Right lobe of liver (tissue), 6 donors: ENCODE results near the gene CENATAC. TPM values are rescaled to one million over a fixed set of nuclear protein-coding genes. Genes with fewer than 3 reads are reported as not detected.
A peak's percentile ranks its signal among the peaks of the same experiment; 100 is the strongest.

Experiments used
- ATAC-seq, 4 donors: fragments of 200-7000 bp; cut with Tn5 transposase; one replicate each; pipeline ENCODE4 v1.9.1; 2020; ENCODE audit warnings: mild to moderate bottlenecking in 4 of 4, moderate library complexity in 4 of 4
- DNase-seq, 3 donors: peaks; one replicate each; pipeline ENCODE4 v3.0.0-alpha.2; 2020
- H3K27ac ChIP-seq, 3 donors: fragments of 200-600 bp; one replicate each; pipeline ENCODE4 v1.8.0; 2022
- H3K27me3 ChIP-seq, 2 donors: fragments of 200-600 bp; one replicate each; pipeline ENCODE4 v1.8.0; 2022
- H3K36me3 ChIP-seq, 4 donors: fragments of 200-600 bp; sonication (generic) in 1 of 4; one replicate each; pipeline versions ENCODE4 v1.5.1 to v1.8.0; 2017 to 2022; ENCODE audit warnings: control low read depth in 1 of 4
- H3K4me1 ChIP-seq, 4 donors: fragments of 200-600 bp; sonication (generic) in 1 of 4; one replicate each; pipeline versions ENCODE4 v1.5.1 to v1.8.0; 2017 to 2022; ENCODE audit warnings: control low read depth in 1 of 4
- H3K4me3 ChIP-seq, 3 donors: fragments of 200-600 bp; one replicate each; pipeline ENCODE4 v1.8.0; 2022
- H3K9me3 ChIP-seq, 4 donors: fragments of 200-600 bp; sonication (generic) in 1 of 4; one replicate each; pipeline versions ENCODE4 v1.5.1 to v1.8.0; 2017 to 2022; ENCODE audit warnings: control low read depth in 1 of 4
- POLR2A ChIP-seq: fragments of 450-650 bp; IDR thresholded peaks from one replicate; pipeline ENCODE4 v1.6.1; 2017; ENCODE audit warnings: antibody characterized with exemption, mild to moderate bottlenecking
- WGBS: methylation state at CpG from one replicate; pipeline ENCODE4 v1.1.6; 2018; ENCODE audit warnings: low coverage, low lambda C conversion rate; ENCODE audit not compliant: insufficient coverage; ENCODE audit errors: missing lambda C conversion rate; 5-methylcytosine and 5-hydroxymethylcytosine counted together
- intact Hi-C, 2 donors: fragments of 100-400 bp; cut with DNase I; formaldehyde crosslinking; loops; one replicate each; pipeline versions ENCODE4 v1.11.2 to v1.14.1; 2022
- total RNA-seq, 6 experiments: library from RNA; depleted of rRNA in 2 of 6; stranded (reverse); fragments of >200 nt in 2 of 6; fragmentation: NEBNext Ultra II Directional in 3 of 6; extraction: Animal tissue kit (Norgen Biotek cat#: 25700) in 3 of 6; gene quantifications; one replicate each; pipeline versions ENCODE4 v1.1.0 to v1.2.4, GENCODE V29; 2016 to 2023
- TF ChIP-seq, protein P1 (sequence below), 4 donors: fragments of 200-600 bp in 3 of 4; fragments of 450-650 bp in 1 of 4; IDR thresholded peaks; one replicate each; pipeline versions ENCODE4 v1.5.1 to v1.8.0; 2016 to 2022; ENCODE audit warnings: antibody characterized with exemption in 4 of 4, mild to moderate bottlenecking in 2 of 4
- donor health status: DM: no; HTN: yes; CAD: no.
- donor health status: DM: no; HTN: no; CAD: no.
- donor health status: DM: no; HTN: no; CAD: no.
- donor health status: DM: no; HTN: yes; CAD: no.
- donor health status: DM: no; HTN: yes; CAD: no.

The CENATAC gene
- total RNA-seq, 6 experiments from 2014 or later: 11.5 to 16.7 (median 13.0) TPM

DNA sequence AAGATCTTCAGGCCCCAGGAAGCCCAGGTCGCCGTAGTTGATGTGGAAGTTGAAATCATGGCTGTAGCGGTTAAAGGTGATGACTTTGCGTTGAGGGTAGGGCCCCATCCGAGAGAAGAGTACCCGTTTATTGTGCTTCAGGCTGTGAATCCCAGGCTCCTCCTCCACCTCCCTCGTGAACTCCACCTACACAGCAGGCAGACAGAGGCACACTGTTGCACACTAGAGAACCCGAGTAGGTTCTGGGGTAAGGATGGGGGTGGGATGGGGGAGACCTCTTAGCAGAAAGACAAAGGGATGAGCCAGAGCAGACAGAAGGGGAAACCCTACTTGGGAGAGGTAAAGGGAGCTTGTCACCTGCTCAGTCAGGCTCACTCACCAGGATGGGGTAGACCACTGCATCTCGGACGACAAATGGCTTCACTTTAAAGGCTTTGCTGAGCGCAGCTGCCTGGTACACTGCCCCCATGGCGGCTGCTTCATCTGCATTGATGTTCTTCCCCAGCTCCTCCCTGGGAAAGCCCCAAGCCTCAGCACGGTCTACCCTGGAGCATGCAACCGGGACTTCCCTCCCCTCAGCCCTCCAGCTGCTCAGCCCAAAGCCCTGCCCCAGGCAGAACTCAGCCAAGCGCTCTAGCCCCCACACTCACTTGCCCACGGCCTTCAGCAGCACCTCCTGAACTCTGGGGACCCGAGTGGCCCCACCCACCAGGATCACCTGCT, 53.7 kb downstream of the CENATAC start:
- Histone ChIP-seq H3K27ac (no peak overlapping the region), H3K9me3 (no peaks in the 10 kb centered on the region), H3K27me3 (no peaks in the 10 kb centered on the region), H3K36me3 (peaks cover 21 to 86% (median 57%) of the 10 kb centered on the region in 4 donors), H3K4me1 (peaks cover 0 to 12% (median 0%) of the 10 kb centered on the region in 4 donors), H3K4me3 (no peak overlapping the region)
- DNase-seq: no peak
- WGBS: 86% methylated on average over 12 of the region's 17 CpGs
- ATAC-seq: no peak
- intact Hi-C loops: no loop called here
- TF ChIP-seq, protein P1, sequence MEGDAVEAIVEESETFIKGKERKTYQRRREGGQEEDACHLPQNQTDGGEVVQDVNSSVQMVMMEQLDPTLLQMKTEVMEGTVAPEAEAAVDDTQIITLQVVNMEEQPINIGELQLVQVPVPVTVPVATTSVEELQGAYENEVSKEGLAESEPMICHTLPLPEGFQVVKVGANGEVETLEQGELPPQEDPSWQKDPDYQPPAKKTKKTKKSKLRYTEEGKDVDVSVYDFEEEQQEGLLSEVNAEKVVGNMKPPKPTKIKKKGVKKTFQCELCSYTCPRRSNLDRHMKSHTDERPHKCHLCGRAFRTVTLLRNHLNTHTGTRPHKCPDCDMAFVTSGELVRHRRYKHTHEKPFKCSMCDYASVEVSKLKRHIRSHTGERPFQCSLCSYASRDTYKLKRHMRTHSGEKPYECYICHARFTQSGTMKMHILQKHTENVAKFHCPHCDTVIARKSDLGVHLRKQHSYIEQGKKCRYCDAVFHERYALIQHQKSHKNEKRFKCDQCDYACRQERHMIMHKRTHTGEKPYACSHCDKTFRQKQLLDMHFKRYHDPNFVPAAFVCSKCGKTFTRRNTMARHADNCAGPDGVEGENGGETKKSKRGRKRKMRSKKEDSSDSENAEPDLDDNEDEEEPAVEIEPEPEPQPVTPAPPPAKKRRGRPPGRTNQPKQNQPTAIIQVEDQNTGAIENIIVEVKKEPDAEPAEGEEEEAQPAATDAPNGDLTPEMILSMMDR (IDR thresholded peaks at IDR 0.05): no peak

DNA sequence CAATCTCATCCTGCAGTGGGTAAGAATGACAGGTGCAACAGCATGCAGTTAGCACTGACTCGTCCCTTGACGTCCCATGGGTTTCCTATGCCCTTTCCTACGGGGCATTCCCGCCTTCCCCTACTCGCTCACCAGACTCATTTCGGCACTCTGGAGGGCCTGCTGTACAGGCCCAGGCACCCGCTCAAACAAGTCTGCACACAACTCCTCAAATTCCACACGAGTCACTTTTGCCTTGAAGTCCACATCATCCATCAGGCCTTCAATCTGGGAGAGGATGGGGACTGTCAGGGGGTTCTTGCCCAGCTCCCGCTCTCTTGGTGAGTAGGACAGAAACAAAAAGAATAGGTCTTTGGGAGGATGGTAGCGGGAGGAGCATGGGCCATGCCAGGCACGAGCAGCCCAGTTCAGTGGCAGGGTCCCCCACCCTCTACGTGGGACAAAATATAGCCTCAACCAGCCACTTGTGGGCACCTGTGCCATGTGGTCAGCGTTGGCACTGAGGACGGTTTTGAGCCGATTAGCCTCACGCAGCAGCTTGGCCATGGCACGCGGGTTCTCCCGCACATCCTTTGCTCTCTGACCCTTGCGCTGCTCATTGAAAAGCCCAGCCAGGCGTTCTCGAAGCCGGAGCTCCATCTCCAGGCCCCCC, 54.4 kb downstream of the CENATAC start:
- ATAC-seq (no peak), DNase-seq (no peak)
- Histone ChIP-seq H3K36me3 (peaks cover 21 to 79% (median 54%) of the 10 kb centered on the region in 4 donors), H3K4me3 (no peak overlapping the region), H3K4me1 (peaks cover 0 to 12% (median 0%) of the 10 kb centered on the region in 4 donors), H3K27me3 (no peaks in the 10 kb centered on the region), H3K27ac (no peak overlapping the region), H3K9me3 (no peaks in the 10 kb centered on the region)
- intact Hi-C loops: no loop called here
- WGBS: 95% methylated on average over 18 of the region's 23 CpGs
- TF ChIP-seq, protein P1 (IDR thresholded peaks at IDR 0.05): no peak
- no peak for TF ChIP-seq POLR2A

DNA sequence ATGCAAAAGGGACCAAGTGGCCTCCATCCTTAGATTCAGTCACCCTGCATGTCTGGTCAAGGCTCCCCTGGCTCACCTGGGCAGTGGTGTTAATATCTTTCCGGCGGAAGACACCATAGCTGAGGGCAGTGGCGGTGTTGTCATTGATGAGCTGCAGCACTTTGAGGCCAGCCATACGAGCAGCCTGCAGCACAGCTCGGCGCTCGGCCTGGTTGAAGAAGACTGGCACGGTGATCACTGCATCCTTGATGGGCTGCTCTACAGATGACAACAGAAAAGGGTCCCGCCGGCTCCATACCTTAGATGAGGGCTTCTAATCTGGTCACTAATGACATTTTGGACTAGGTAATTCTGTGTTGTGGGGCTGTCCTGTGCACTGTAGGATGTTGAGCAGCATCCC, 56.5 kb downstream of the CENATAC start:
- H3K4me3 ChIP-seq: no peak overlapping the region
- intact Hi-C loops: no loop called here
- peaks cover 0 to 19% (median 3%) of the 10 kb centered on the region in 4 donors for H3K4me1 ChIP-seq
- ATAC-seq: no peak
- WGBS: 70% methylated on average over 2 of the region's 10 CpGs
- H3K36me3 ChIP-seq: peaks cover 12 to 57% (median 40%) of the 10 kb centered on the region in 4 donors
- H3K27ac ChIP-seq: no peak overlapping the region
- no peak for DNase-seq
- H3K27me3 ChIP-seq: no peaks in the 10 kb centered on the region
- TF ChIP-seq, protein P1 (IDR thresholded peaks at IDR 0.05): no peak
- TF ChIP-seq POLR2A: no peak
- no peaks in the 10 kb centered on the region for H3K9me3 ChIP-seq

DNA sequence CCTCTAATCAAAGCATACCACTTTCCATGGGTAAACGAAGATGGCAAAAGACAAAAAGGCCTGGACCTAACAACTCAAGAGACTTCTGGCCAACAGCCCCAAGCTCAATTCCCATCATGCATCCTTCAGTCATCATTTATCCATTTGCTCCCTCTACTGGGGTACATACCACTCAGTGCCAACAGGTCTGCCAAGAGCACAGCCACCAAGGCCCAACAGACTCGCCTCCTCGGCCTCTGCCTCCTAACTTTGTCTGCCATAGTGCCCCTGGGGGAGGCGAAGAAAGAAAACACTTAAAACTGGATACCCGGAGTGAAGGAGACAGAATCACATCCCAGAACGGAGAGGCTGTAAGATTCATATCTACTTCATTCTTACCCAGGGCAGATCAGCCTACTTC, 58.0 kb downstream of the CENATAC start:
- Histone ChIP-seq H3K4me1 (peaks cover 0 to 19% (median 3%) of the 10 kb centered on the region in 4 donors), H3K9me3 (no peaks in the 10 kb centered on the region), H3K36me3 (peaks cover 10 to 43% (median 28%) of the 10 kb centered on the region in 4 donors), H3K4me3 (peak overlapping the region; percentile 95 to 99 (median 98)), H3K27ac (no peak overlapping the region), H3K27me3 (no peaks in the 10 kb centered on the region)
- DNase-seq (no peak), ATAC-seq (no peak)
- TF ChIP-seq POLR2A: no peak
- TF ChIP-seq, protein P1 (IDR thresholded peaks at IDR 0.05): no peak
- WGBS: 17% methylated on average over 5 of the region's 6 CpGs
- intact Hi-C loops: no loop called here
